LNCaP clone FGC (cell line): ENCODE results near the gene NSD1.
A peak's percentile ranks its signal among the peaks of the same experiment; 100 is the strongest.
"Not testable (repeated sequence)": the region's sequence is repeated elsewhere in the genome, so short reads cannot be mapped to it uniquely, and the experiment has no call there.

ENCODE experiments used
- DNase-seq: peaks from one replicate; pipeline ENCODE4 v3.0.0-alpha.2; 2011; ENCODE audit warnings: low read depth
- H3K4me3 ChIP-seq: 2 replicates; pipeline ENCODE4 v1.5.1; 2011; ENCODE audit warnings: mild to moderate bottlenecking, low read depth, low read length, control low read depth
- TF ChIP-seq, protein P1 (sequence below): IDR thresholded peaks from 2 replicates; pipeline ENCODE4 v1.5.1; 2012; ENCODE audit warnings: mild to moderate bottlenecking; ENCODE audit not compliant: control insufficient read depth, insufficient read depth; ENCODE audit errors: extremely low read depth

The NSD1 gene

DNA sequence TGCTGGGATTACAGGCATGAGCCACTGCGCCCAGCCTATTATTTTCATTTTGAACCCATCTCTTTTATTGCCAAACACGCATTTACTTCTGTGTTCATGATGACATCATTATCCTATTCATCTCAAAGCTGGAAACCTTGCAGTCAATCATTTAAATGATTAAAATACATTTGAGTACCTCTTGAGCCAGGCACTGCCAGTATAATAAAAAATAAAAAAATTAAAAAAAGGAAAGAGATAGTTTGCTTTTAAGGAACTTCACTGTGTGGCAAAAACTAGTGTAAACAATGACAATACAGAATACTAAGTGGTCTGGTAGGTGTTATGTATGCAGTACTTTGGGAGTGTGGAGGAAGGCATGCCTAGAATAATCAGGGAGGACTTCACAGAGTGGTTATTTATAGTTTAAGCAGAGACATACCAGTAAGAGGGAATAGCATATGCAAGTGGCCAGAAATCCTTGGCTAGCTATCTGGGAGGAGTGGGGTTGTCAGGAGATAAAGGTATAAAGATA is 8.6 kb downstream of the NSD1 start:
- H3K4me3 ChIP-seq = no peak overlapping the region
- DNase-seq = no peak
- TF ChIP-seq, protein P1, sequence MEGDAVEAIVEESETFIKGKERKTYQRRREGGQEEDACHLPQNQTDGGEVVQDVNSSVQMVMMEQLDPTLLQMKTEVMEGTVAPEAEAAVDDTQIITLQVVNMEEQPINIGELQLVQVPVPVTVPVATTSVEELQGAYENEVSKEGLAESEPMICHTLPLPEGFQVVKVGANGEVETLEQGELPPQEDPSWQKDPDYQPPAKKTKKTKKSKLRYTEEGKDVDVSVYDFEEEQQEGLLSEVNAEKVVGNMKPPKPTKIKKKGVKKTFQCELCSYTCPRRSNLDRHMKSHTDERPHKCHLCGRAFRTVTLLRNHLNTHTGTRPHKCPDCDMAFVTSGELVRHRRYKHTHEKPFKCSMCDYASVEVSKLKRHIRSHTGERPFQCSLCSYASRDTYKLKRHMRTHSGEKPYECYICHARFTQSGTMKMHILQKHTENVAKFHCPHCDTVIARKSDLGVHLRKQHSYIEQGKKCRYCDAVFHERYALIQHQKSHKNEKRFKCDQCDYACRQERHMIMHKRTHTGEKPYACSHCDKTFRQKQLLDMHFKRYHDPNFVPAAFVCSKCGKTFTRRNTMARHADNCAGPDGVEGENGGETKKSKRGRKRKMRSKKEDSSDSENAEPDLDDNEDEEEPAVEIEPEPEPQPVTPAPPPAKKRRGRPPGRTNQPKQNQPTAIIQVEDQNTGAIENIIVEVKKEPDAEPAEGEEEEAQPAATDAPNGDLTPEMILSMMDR = no peak

DNA sequence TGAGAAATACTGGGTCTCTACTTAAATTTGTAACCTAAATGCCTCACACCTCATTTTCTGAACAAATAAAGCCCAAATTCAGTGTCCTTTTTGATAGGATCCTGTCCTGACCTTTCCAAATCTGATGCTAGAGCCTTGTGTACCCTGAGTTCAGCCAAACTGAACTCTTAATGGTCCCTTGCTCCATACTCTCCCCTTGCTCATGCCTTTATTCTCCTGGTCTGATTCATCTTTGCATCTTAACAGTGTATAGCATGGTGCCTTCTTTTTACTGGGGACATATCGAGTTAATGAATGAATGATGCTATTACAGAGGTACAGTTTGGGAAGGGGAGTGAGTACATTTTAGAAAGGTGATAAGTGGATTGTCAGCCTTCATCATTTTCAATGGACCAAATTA is 9.2 kb downstream of the NSD1 start:
- TF ChIP-seq, protein P1 = no peak
- H3K4me3 ChIP-seq = no peak overlapping the region
- no peak for DNase-seq

DNA sequence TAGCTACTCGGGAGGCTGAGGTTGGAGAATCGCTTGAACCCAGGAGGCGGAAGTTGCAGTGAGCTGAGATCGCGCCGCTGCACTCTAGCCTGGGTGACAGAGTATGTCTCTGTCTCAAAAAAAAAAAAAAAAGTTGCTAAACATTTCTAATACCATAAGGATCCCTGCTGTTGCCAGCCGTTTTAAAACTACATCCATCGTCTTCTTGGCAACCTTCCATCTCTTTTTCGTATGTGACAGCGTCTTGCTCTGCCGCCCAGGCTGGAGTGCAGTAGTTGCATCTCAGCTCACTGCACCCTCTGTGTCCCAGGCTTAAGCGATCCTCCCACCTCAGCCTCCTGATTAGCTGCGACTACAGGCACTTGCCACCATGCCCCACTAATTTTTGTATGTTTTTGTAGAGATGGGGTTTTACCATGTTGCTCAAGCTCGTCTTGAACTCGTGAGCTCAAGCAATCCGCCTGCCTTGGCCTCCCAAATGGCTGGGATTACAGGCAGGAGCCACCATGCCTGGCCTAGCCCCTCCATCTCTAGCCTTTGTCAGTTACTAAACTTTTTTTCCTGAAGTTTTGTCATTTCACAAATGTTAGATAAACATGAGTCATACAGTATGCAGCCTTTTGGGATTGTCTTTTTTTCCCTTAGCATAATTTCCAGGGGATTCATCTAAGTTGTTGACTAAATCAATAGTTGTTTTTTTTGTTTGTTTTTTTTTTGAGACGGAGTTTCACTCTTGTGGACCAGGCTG is 13.5 kb downstream of the NSD1 start:
- TF ChIP-seq, protein P1 = no peak
- no peak for DNase-seq
- H3K4me3 ChIP-seq = no peak overlapping the region

DNA sequence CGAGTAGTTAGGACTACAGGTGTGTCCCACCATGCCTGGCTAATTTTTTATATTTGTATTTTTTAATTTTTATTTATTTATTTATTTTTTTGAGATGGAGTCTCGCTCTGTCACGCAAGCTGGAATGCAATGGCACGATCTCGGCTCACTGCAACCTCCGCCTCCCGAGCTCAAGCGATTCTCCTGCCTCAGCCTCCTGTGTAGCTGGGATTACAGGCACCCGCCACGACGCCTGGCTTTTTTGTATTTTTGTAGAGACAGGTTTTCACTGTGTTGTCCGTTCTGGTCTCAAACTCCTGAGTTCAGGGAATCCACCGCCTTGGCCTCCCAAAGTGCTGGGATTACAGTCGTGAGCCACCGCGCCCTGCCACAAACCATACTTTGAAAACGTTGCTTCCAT is 16.5 kb downstream of the NSD1 start:
- not testable (repeated sequence) for DNase-seq, H3K4me3 ChIP-seq

DNA sequence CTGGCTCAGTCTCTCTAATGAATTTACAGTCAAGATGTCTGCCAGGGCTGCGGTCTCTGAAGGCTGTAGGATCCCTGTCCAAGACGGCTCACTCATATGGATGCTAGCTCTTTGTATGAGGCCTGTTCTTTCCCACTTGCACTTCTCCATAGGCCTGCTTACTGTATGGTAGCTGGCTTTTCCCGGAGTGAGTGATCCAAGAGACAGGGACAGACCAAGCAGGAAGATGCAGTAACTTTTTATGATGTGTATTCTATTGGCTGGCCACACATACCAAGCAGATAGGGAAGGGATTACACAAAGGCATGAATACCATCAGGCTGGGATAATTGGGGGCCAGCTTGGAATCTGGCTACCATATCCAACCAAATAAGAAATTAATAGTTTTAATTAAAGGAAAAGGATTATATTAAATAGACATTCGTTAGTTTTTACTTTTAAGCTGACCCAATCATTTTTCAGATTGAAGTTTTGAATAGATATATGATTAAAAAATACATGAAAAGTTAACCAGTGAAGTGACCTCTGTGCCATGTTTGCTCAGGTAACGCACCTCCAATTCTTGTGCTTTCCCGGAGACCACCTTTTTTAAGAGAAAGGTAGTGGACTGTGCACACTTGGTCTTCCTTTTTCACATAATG is 20.6 kb downstream of the NSD1 start:
- DNase-seq = peak; percentile 73
- H3K4me3 ChIP-seq = peak overlapping the region; percentile 14; the same call in 1 of the 2 replicates
- TF ChIP-seq, protein P1 = no peak

DNA sequence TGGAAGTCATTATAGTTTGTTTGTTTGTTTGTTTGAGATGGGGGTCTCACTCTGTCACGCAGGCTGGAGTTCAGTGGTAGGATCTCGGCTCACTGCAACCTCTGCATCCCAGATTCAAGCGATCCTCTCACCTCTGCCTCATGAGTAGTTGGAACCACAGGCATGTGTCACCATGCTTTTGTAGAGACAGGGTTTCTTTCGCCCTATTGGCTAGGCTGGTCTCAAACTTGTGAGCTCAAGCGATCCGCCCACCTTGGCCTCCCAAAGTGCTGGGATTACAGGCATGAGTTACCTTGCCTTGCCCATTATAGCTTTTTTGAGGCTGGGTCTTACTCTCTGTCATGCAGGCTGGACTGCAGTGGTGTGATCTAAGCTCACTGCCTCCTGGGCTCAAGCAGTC is 28.8 kb downstream of the NSD1 start:
- TF ChIP-seq, protein P1 = no peak
- no peak for DNase-seq
- no peak overlapping the region for H3K4me3 ChIP-seq

DNA sequence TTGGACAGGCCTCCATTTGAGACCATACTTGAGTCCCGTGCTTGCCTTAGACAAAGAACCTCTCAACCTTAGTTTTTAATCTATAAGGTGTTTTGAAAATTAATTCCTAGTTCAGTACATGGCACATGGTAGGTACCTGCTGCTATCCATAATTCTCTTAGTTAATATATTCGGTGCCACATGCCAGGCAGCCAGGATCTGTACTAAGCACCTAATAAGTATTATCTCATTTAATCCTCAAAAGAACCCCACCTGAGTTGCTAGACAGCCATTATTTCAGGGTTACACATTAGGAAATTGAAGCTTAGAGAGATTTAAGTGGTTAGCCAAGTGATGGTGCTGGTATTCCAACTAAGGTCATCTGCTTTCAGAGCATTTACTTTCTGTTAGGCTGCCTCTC is 29.9 kb downstream of the NSD1 start:
- no peak overlapping the region for H3K4me3 ChIP-seq
- TF ChIP-seq, protein P1 = no peak
- no peak for DNase-seq
